ENCODE measurements around the gene KSR2. TPM values are rescaled to one million over a fixed set of nuclear protein-coding genes. Genes with fewer than 3 reads are reported as not detected.

The KSR2 gene
- total RNA-seq, 2 donors from 2014 or later = 1.2 to 1.3 TPM

DNA sequence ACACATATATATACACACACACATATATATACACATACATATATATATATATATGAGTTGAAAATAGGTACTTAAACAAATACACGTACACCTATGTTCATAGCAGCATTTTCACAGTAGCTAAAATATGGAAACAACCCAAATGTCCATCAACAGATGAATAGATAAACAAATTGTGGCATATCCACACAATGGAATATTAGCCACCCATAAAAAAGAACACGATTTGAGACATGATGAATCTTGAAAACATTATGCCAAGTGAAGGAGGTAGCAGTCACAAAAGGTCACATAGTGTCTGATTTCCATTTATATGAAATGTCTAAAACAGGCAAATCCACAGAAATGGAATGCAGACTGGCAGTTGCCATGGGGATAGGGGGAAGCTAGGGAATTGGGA lies 276.3 kb downstream of the KSR2 start:
- TF ChIP-seq, protein P1, sequence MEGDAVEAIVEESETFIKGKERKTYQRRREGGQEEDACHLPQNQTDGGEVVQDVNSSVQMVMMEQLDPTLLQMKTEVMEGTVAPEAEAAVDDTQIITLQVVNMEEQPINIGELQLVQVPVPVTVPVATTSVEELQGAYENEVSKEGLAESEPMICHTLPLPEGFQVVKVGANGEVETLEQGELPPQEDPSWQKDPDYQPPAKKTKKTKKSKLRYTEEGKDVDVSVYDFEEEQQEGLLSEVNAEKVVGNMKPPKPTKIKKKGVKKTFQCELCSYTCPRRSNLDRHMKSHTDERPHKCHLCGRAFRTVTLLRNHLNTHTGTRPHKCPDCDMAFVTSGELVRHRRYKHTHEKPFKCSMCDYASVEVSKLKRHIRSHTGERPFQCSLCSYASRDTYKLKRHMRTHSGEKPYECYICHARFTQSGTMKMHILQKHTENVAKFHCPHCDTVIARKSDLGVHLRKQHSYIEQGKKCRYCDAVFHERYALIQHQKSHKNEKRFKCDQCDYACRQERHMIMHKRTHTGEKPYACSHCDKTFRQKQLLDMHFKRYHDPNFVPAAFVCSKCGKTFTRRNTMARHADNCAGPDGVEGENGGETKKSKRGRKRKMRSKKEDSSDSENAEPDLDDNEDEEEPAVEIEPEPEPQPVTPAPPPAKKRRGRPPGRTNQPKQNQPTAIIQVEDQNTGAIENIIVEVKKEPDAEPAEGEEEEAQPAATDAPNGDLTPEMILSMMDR (IDR thresholded peaks at IDR 0.05) = no peak
- no peak overlapping the region for H3K4me3 ChIP-seq
- intact Hi-C loops (cut with DNase I) = no loop called here

GRCh38 chr12:117689857-117690256 lies 278.9 kb downstream of the KSR2 start:
- H3K4me3 ChIP-seq = no peak overlapping the region
- DNase-seq = no peak
- H3K4me1 ChIP-seq = no peaks in the 10 kb centered on the region
- H3K36me3 ChIP-seq = no peaks in the 10 kb centered on the region
- no peaks in the 10 kb centered on the region for H3K27me3 ChIP-seq
- TF ChIP-seq, protein P1 (IDR thresholded peaks at IDR 0.05) = no peak
- H3K9ac ChIP-seq (ENCODE audit: low read depth in 2 of 2, low read length in 2 of 2) = no peak overlapping the region
- no peaks in the 10 kb centered on the region for H3K9me3 ChIP-seq
- intact Hi-C loops (cut with DNase I) = no loop called here
- no peak overlapping the region for H3K27ac ChIP-seq

More for the DNA sequence above, 276.3 kb downstream of the KSR2 start:
- Histone ChIP-seq H3K9me3 (no peaks in the 10 kb centered on the region), H3K27ac (no peak overlapping the region), H3K4me1 (no peaks in the 10 kb centered on the region), H3K27me3 (no peaks in the 10 kb centered on the region), H3K36me3 (no peaks in the 10 kb centered on the region), H3K9ac (ENCODE audit: low read depth in 2 of 2, low read length in 2 of 2) (no peak overlapping the region)
- DNase-seq = no peak

GRCh38 chr12:117688446-117688845 lies 280.3 kb downstream of the KSR2 start:
- DNase-seq = no peak
- no peak overlapping the region for H3K27ac ChIP-seq
- H3K9me3 ChIP-seq = no peaks in the 10 kb centered on the region
- intact Hi-C loops (cut with DNase I) = no loop called here
- no peak overlapping the region for H3K4me3 ChIP-seq
- no peaks in the 10 kb centered on the region for H3K36me3 ChIP-seq
- H3K27me3 ChIP-seq = no peaks in the 10 kb centered on the region
- H3K4me1 ChIP-seq = no peaks in the 10 kb centered on the region
- TF ChIP-seq, protein P1 (IDR thresholded peaks at IDR 0.05) = no peak
- H3K9ac ChIP-seq (ENCODE audit: low read depth in 2 of 2, low read length in 2 of 2) = no peak overlapping the region

DNA sequence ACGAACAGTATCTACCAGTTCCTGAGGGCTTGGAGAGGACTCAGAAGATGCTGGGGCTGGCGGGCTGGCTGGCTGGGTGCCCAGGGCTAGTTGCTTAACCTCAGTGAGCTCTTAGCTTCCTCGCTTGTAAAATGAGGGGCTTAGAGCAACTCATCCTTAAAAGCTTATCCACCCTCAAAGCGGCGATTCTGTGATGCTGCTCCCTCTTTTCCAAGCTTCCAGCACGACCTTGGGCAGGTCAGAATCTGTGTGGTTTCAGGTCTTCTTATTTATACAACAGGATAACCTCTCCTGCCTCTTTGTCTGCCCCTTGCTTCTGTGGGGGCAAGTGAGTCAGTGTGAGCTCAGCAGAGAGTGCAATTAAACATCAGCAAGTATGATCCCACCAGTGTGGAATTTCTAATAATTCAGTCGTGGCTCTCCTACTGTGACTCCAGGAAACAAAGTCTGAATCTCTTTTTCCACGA lies 281.8 kb downstream of the KSR2 start:
- no peak overlapping the region for H3K27ac ChIP-seq
- H3K9ac ChIP-seq (ENCODE audit: low read depth in 2 of 2, low read length in 2 of 2) = no peak overlapping the region
- DNase-seq = peak; percentile 23
- H3K4me3 ChIP-seq = no peak overlapping the region
- intact Hi-C loops (cut with DNase I) = no loop called here
- no peaks in the 10 kb centered on the region for H3K9me3 ChIP-seq
- no peaks in the 10 kb centered on the region for H3K27me3 ChIP-seq
- TF ChIP-seq, protein P1 (IDR thresholded peaks at IDR 0.05) = no peak
- H3K4me1 ChIP-seq = no peaks in the 10 kb centered on the region
- no peaks in the 10 kb centered on the region for H3K36me3 ChIP-seq

GRCh38 chr12:117686210-117686609 lies 282.6 kb downstream of the KSR2 start:
- H3K27me3 ChIP-seq = no peaks in the 10 kb centered on the region
- H3K9ac ChIP-seq (ENCODE audit: low read depth in 2 of 2, low read length in 2 of 2) = no peak overlapping the region
- intact Hi-C loops (cut with DNase I) = no loop called here
- no peak overlapping the region for H3K4me3 ChIP-seq
- TF ChIP-seq, protein P1 (IDR thresholded peaks at IDR 0.05) = no peak
- no peaks in the 10 kb centered on the region for H3K36me3 ChIP-seq
- no peak for DNase-seq
- H3K9me3 ChIP-seq = no peaks in the 10 kb centered on the region
- H3K4me1 ChIP-seq = no peaks in the 10 kb centered on the region
- H3K27ac ChIP-seq = no peak overlapping the region

All from colonic mucosa (tissue), 4 donors.